ENCODE measurements around the gene SMAD6. TPM values are rescaled to one million over a fixed set of nuclear protein-coding genes. Genes with fewer than 3 reads are reported as not detected.

SMAD6 gene
- total and polyA plus RNA-seq, 2 experiments from 2014 or later: 1.6 to 15.7 TPM

DNA sequence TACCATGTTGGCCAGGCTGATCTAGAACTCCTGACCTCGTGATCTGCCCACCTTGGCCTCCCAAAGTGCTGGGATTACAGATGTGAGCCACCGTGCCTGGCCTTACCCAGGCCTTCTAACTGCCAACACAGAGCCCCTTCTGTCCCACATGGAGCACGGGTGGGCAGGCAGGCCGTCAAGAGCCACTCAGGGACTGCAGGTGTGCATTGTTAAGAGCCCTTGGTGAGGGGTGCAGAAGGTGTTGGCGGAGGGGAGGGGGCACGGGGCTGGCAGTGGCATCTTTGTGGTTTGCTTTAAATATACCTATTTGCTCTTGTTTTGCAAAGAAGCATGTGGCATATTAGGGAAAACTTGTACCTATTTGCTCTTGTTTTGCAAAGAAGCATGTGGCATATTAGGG, 37.3 kb downstream of the SMAD6 start:
- Histone ChIP-seq H3F3A (replicated peaks; ENCODE audit: low read depth) (no peaks in the 10 kb centered on the region), H3K27ac (ENCODE audit: low read depth) (no peak overlapping the region), H3K9me2 (ENCODE audit: insufficient read depth) (no peaks in the 10 kb centered on the region), H3K27me3 (ENCODE audit: insufficient read depth) (no peaks in the 10 kb centered on the region), H3K4me3 (no peak overlapping the region), H4K20me1 (replicated peaks; ENCODE audit: insufficient read depth) (peaks cover 4% of the 10 kb centered on the region; the same call in 1 of the 2 replicates), H3K4me1 (ENCODE audit: insufficient read depth) (peaks cover 10% of the 10 kb centered on the region), H2AFZ (no peak overlapping the region), H3K4me2 (no peak overlapping the region), H3K79me2 (replicated peaks; ENCODE audit: insufficient read depth) (no peaks in the 10 kb centered on the region), H3K36me3 (ENCODE audit: insufficient read depth) (no peaks in the 10 kb centered on the region)
- Mint-ChIP-seq H3K4me3 (no peak overlapping the region), H3K27me3 (ENCODE audit: insufficient read depth, low read depth, poor library complexity) (peaks cover 6% of the 10 kb centered on the region), H3K36me3 (ENCODE audit: low read depth) (no peaks in the 10 kb centered on the region), H3K27ac (no peak overlapping the region), H3K4me1 (peaks cover 11% of the 10 kb centered on the region), H3K9me3 (no peaks in the 10 kb centered on the region)
- ATAC-seq (no peak), DNase-seq (ENCODE audit: low spot score) (no peak)
- TF ChIP-seq JUNB (IDR thresholded peaks at IDR 0.05; ENCODE audit: unreplicated experiment) (no peak), ZNF462 (CRISPR knock-in tag; IDR thresholded peaks at IDR 0.05) (no peak), POLR2AphosphoS5 (IDR thresholded peaks at IDR 0.05; ENCODE audit: low read depth) (no peak)
- TF ChIP-seq, protein P1, sequence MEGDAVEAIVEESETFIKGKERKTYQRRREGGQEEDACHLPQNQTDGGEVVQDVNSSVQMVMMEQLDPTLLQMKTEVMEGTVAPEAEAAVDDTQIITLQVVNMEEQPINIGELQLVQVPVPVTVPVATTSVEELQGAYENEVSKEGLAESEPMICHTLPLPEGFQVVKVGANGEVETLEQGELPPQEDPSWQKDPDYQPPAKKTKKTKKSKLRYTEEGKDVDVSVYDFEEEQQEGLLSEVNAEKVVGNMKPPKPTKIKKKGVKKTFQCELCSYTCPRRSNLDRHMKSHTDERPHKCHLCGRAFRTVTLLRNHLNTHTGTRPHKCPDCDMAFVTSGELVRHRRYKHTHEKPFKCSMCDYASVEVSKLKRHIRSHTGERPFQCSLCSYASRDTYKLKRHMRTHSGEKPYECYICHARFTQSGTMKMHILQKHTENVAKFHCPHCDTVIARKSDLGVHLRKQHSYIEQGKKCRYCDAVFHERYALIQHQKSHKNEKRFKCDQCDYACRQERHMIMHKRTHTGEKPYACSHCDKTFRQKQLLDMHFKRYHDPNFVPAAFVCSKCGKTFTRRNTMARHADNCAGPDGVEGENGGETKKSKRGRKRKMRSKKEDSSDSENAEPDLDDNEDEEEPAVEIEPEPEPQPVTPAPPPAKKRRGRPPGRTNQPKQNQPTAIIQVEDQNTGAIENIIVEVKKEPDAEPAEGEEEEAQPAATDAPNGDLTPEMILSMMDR (conservative IDR thresholded peaks at IDR 0.05; ENCODE audit: low read depth in 2 of 2): no peak

GRCh38 chr15:66740802-66741201, 38.8 kb downstream of the SMAD6 start:
- Histone ChIP-seq H2AFZ (no peak overlapping the region), H3K4me2 (no peak overlapping the region), H3K4me1 (ENCODE audit: insufficient read depth) (peaks cover 22% of the 10 kb centered on the region), H3K36me3 (ENCODE audit: insufficient read depth) (no peaks in the 10 kb centered on the region), H3K27me3 (ENCODE audit: insufficient read depth) (no peaks in the 10 kb centered on the region), H3K9me2 (ENCODE audit: insufficient read depth) (no peaks in the 10 kb centered on the region), H3K4me3 (no peak overlapping the region), H3F3A (replicated peaks; ENCODE audit: low read depth) (no peaks in the 10 kb centered on the region), H3K79me2 (replicated peaks; ENCODE audit: insufficient read depth) (no peaks in the 10 kb centered on the region), H3K27ac (ENCODE audit: low read depth) (no peak overlapping the region), H4K20me1 (replicated peaks; ENCODE audit: insufficient read depth) (peaks cover 4% of the 10 kb centered on the region; the same call in 1 of the 2 replicates)
- DNase-seq (ENCODE audit: low spot score) (no peak), ATAC-seq (no peak)
- peaks cover 11% of the 10 kb centered on the region for H3K27me3 Mint-ChIP-seq (ENCODE audit: insufficient read depth, low read depth, poor library complexity)
- H3K36me3 Mint-ChIP-seq (ENCODE audit: low read depth): no peaks in the 10 kb centered on the region
- peaks cover 19% of the 10 kb centered on the region for H3K4me1 Mint-ChIP-seq
- no peaks in the 10 kb centered on the region for H3K9me3 Mint-ChIP-seq
- H3K27ac Mint-ChIP-seq: no peak overlapping the region
- H3K4me3 Mint-ChIP-seq: no peak overlapping the region
- no peak for TF ChIP-seq EZH2 (IDR thresholded peaks at IDR 0.05; ENCODE audit: low read depth, unreplicated experiment)
- no peak for TF ChIP-seq ZNF331 (CRISPR knock-in tag; IDR thresholded peaks at IDR 0.05; ENCODE audit: low read depth)
